HG03565 (cell line): Measurements from ENCODE around the gene COA6.
"Not testable (repeated sequence)": the region's sequence is repeated elsewhere in the genome, so short reads cannot be mapped to it uniquely, and the experiment has no call there.

Source experiments
- ATAC-seq: cut with Tn5 transposase; IDR thresholded peaks from one replicate; pipeline ENCODE4 v1.9.1; 2021; ENCODE audit warnings: mild to moderate bottlenecking, moderate library complexity; ENCODE audit not compliant: unreplicated experiment

The COA6 gene

GRCh38 chr1:234369033-234369430 is 4.2 kb upstream of the COA6 start:
- ATAC-seq = no peak

GRCh38 chr1:234369784-234370183 is 3.5 kb upstream of the COA6 start:
- no peak for ATAC-seq

GRCh38 chr1:234371414-234371813 is 1.8 kb upstream of the COA6 start:
- no peak for ATAC-seq

GRCh38 chr1:234372011-234372757 is 1.1 kb upstream of the COA6 start:
- ATAC-seq = no peak

GRCh38 chr1:234373959-234374254 is 651 bp downstream of the COA6 start:
- ATAC-seq = peak; percentile 2

GRCh38 chr1:234375672-234376071 is 2.4 kb downstream of the COA6 start:
- ATAC-seq = no peak

GRCh38 chr1:234379591-234380109 is 6.4 kb downstream of the COA6 start:
- not testable (repeated sequence) for ATAC-seq

GRCh38 chr1:234381699-234382555 is 8.7 kb downstream of the COA6 start:
- ATAC-seq = no peak

GRCh38 chr1:234386122-234386521 is 12.9 kb downstream of the COA6 start:
- no peak for ATAC-seq

- ATAC-seq = no peak
Measured at GRCh38 chr1:234388094-234388493, 14.8 kb downstream of the COA6 start.

- no peak for ATAC-seq
Measured at GRCh38 chr1:234393190-234393589, 19.9 kb downstream of the COA6 start.

- no peak for ATAC-seq
Measured at GRCh38 chr1:234395297-234395696, 22.0 kb downstream of the COA6 start.

- no peak for ATAC-seq
Measured at GRCh38 chr1:234396092-234396491, 22.8 kb downstream of the COA6 start.

- ATAC-seq = no peak
Measured at GRCh38 chr1:234396871-234397270, 23.6 kb downstream of the COA6 start.

GRCh38 chr1:234397732-234398131 is 24.5 kb downstream of the COA6 start:
- no peak for ATAC-seq

- peak; percentile 49 for ATAC-seq
Measured at GRCh38 chr1:234398849-234399381, 25.7 kb downstream of the COA6 start.

- ATAC-seq = not testable (repeated sequence)
Measured at GRCh38 chr1:234399515-234399914, 26.3 kb downstream of the COA6 start.

GRCh38 chr1:234400773-234401172 is 27.5 kb downstream of the COA6 start:
- peak; percentile 36 for ATAC-seq

- ATAC-seq = no peak
Measured at GRCh38 chr1:234401658-234402057, 28.4 kb downstream of the COA6 start.

- no peak for ATAC-seq
Measured at GRCh38 chr1:234402939-234403338, 29.7 kb downstream of the COA6 start.

GRCh38 chr1:234405676-234406075 is 32.4 kb downstream of the COA6 start:
- no peak for ATAC-seq

GRCh38 chr1:234406871-234407270 is 33.6 kb downstream of the COA6 start:
- ATAC-seq = no peak
